ENCODE data around the gene SNX21.

GRCh38 chr20:45796337-45797065, 37.1 kb upstream of the SNX21 start:
- TF ChIP-seq CTCF (IDR thresholded peaks at IDR 0.05) (no peak), POLR2A (IDR thresholded peaks at IDR 0.05) (no peak), POLR2AphosphoS5 (IDR thresholded peaks at IDR 0.05) (no peak), EP300 (IDR thresholded peaks at IDR 0.05) (no peak)
